ENCODE measurements around the gene CDH15.

CDH15 gene

GRCh38 chr16:89134269-89134668 lies 37.3 kb upstream of the CDH15 start:
- Histone ChIP-seq H3K27ac (ENCODE audit: insufficient read depth, low read length, poor library complexity, severe bottlenecking) (no peak overlapping the region), H3K4me3 (ENCODE audit: insufficient read depth, low read depth, low read length, poor library complexity, severe bottlenecking) (no peak overlapping the region), H3K36me3 (ENCODE audit: control insufficient read depth, insufficient read depth, low read length) (peaks cover 35% of the 10 kb centered on the region), H3K4me1 (ENCODE audit: control insufficient read depth, insufficient read depth, low read length, poor library complexity, severe bottlenecking) (no peaks in the 10 kb centered on the region), H3K27me3 (replicated peaks; ENCODE audit: control insufficient read depth, insufficient read depth, low read length, poor library complexity, severe bottlenecking) (no peaks in the 10 kb centered on the region), H3K9me3 (ENCODE audit: control insufficient read depth, low read length) (no peaks in the 10 kb centered on the region)
- DNase-seq = no peak

DNA sequence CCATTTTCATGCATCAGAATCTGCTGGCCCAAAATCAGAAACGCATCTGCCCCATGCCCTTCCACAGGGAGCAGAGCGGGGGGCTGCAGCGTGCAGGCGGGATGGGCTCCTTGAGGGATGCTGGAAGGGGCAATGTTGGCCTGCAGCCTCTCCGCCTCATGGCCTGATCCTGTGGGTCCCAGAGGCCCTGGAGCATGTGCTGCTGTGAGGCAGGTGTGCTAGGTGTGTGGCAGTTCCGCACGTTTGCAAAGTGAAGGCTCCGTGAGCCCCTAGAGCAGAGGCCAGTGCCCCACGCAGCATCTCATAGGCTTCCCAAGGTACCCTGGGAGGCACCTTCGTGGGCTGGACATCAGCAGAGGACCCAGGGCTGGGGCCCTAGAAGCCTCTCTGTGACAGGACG lies 36.4 kb upstream of the CDH15 start:
- Histone ChIP-seq H3K9me3 (ENCODE audit: control insufficient read depth, low read length) (no peaks in the 10 kb centered on the region), H3K36me3 (ENCODE audit: control insufficient read depth, insufficient read depth, low read length) (peaks cover 39% of the 10 kb centered on the region), H3K27ac (ENCODE audit: insufficient read depth, low read length, poor library complexity, severe bottlenecking) (no peak overlapping the region), H3K27me3 (replicated peaks; ENCODE audit: control insufficient read depth, insufficient read depth, low read length, poor library complexity, severe bottlenecking) (no peaks in the 10 kb centered on the region), H3K4me3 (ENCODE audit: insufficient read depth, low read depth, low read length, poor library complexity, severe bottlenecking) (no peak overlapping the region), H3K4me1 (ENCODE audit: control insufficient read depth, insufficient read depth, low read length, poor library complexity, severe bottlenecking) (no peaks in the 10 kb centered on the region)
- DNase-seq = no peak

- H3K36me3 ChIP-seq (ENCODE audit: control insufficient read depth, insufficient read depth, low read length) = peaks cover 49% of the 10 kb centered on the region
- no peaks in the 10 kb centered on the region for H3K27me3 ChIP-seq (replicated peaks; ENCODE audit: control insufficient read depth, insufficient read depth, low read length, poor library complexity, severe bottlenecking)
- no peaks in the 10 kb centered on the region for H3K9me3 ChIP-seq (ENCODE audit: control insufficient read depth, low read length)
- H3K27ac ChIP-seq (ENCODE audit: insufficient read depth, low read length, poor library complexity, severe bottlenecking) = no peak overlapping the region
- DNase-seq = no peak
- H3K4me1 ChIP-seq (ENCODE audit: control insufficient read depth, insufficient read depth, low read length, poor library complexity, severe bottlenecking) = no peaks in the 10 kb centered on the region
- H3K4me3 ChIP-seq (ENCODE audit: insufficient read depth, low read depth, low read length, poor library complexity, severe bottlenecking) = no peak overlapping the region
Measured at GRCh38 chr16:89135971-89136765, 35.4 kb upstream of the CDH15 start.

DNA sequence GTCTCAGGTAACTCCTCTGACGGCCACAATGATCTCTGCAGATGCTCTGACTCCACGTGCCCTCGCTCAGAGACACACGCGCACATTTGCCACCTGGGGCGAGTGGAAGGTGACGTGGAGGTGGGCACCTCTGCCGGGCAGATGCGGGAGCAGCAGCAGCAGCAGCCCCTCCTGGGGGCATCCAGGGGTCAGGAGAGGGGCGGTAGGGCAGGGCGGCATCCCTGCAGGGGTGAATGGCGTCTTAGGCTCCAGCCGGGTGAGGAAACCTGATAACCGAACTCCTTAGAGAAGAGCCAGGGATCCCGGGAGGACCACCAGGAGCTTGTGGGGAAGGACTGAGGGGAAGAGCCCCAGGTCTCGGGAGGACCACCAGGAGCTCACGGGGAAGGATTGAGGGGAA lies 34.6 kb upstream of the CDH15 start:
- no peaks in the 10 kb centered on the region for H3K9me3 ChIP-seq (ENCODE audit: control insufficient read depth, low read length)
- no peaks in the 10 kb centered on the region for H3K4me1 ChIP-seq (ENCODE audit: control insufficient read depth, insufficient read depth, low read length, poor library complexity, severe bottlenecking)
- no peak overlapping the region for H3K27ac ChIP-seq (ENCODE audit: insufficient read depth, low read length, poor library complexity, severe bottlenecking)
- no peak for DNase-seq
- H3K4me3 ChIP-seq (ENCODE audit: insufficient read depth, low read depth, low read length, poor library complexity, severe bottlenecking) = no peak overlapping the region
- H3K36me3 ChIP-seq (ENCODE audit: control insufficient read depth, insufficient read depth, low read length) = peaks cover 54% of the 10 kb centered on the region
- H3K27me3 ChIP-seq (replicated peaks; ENCODE audit: control insufficient read depth, insufficient read depth, low read length, poor library complexity, severe bottlenecking) = no peaks in the 10 kb centered on the region

DNA sequence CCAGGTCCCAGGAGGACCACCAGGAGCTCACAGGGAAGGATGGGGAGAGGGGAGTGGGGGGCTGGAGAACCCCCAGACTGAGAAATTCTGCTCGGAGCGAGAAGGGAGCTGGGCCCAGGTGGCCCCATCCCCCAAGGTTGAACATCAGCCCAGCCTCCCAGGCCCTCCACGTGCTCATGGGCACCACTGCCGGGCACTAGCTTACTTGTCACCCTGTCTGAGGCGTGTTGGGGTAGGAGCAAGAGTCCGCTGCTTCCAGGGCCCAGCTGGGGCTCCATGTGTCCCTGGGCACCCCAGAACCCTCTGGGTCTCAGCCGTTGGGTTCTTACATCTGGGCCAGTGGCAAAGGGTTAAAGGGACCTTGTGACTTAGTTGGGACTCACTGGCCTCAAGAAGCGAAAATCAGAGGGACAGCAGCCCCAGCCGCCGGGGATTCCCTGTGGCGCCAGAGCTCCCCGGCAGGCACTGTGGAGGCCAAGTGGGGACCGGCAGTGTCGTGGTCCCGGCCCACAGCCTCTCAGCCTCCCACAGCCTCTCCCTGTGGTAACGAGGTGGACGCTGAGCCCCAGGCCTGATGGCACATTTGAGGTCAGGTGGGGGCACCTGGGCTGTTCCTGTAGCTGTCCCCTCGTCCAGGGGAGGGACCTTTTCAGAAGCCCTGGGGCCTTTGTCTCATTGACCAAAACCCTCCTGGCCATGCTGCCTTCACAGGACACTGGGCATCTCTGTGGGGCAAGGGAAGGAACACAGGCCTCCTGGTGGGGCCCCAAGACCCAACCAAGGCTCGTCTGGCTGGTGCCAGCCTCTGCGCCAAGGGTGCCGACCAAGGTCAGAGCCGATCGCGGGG lies 33.7 kb upstream of the CDH15 start:
- Histone ChIP-seq H3K4me1 (ENCODE audit: control insufficient read depth, insufficient read depth, low read length, poor library complexity, severe bottlenecking) (no peaks in the 10 kb centered on the region), H3K4me3 (ENCODE audit: insufficient read depth, low read depth, low read length, poor library complexity, severe bottlenecking) (no peak overlapping the region), H3K27ac (ENCODE audit: insufficient read depth, low read length, poor library complexity, severe bottlenecking) (no peak overlapping the region), H3K27me3 (replicated peaks; ENCODE audit: control insufficient read depth, insufficient read depth, low read length, poor library complexity, severe bottlenecking) (no peaks in the 10 kb centered on the region), H3K36me3 (ENCODE audit: control insufficient read depth, insufficient read depth, low read length) (peaks cover 52% of the 10 kb centered on the region), H3K9me3 (ENCODE audit: control insufficient read depth, low read length) (no peaks in the 10 kb centered on the region)
- no peak for DNase-seq

DNA sequence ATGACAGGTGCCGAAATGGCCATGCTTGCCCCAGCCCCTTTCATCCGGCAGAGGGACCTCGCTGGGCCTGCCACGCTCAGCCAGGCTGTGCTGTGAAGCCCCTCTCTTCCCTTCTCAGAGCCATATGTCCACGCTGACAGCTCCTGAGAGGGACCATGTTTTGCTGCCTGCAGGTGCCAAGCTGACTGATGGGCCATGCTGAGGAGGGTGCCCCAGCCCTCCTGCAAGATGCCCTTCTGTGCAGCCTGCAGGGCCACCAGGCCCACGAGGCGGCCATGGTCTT lies 33.1 kb upstream of the CDH15 start:
- no peak overlapping the region for H3K27ac ChIP-seq (ENCODE audit: insufficient read depth, low read length, poor library complexity, severe bottlenecking)
- no peak for DNase-seq
- H3K27me3 ChIP-seq (replicated peaks; ENCODE audit: control insufficient read depth, insufficient read depth, low read length, poor library complexity, severe bottlenecking) = no peaks in the 10 kb centered on the region
- no peaks in the 10 kb centered on the region for H3K9me3 ChIP-seq (ENCODE audit: control insufficient read depth, low read length)
- H3K4me3 ChIP-seq (ENCODE audit: insufficient read depth, low read depth, low read length, poor library complexity, severe bottlenecking) = no peak overlapping the region
- no peaks in the 10 kb centered on the region for H3K4me1 ChIP-seq (ENCODE audit: control insufficient read depth, insufficient read depth, low read length, poor library complexity, severe bottlenecking)
- peaks cover 46% of the 10 kb centered on the region for H3K36me3 ChIP-seq (ENCODE audit: control insufficient read depth, insufficient read depth, low read length)

GRCh38 chr16:89138843-89139520 lies 32.6 kb upstream of the CDH15 start:
- Histone ChIP-seq H3K9me3 (ENCODE audit: control insufficient read depth, low read length) (no peaks in the 10 kb centered on the region), H3K36me3 (ENCODE audit: control insufficient read depth, insufficient read depth, low read length) (peaks cover 46% of the 10 kb centered on the region), H3K27ac (ENCODE audit: insufficient read depth, low read length, poor library complexity, severe bottlenecking) (no peak overlapping the region), H3K4me3 (ENCODE audit: insufficient read depth, low read depth, low read length, poor library complexity, severe bottlenecking) (no peak overlapping the region), H3K4me1 (ENCODE audit: control insufficient read depth, insufficient read depth, low read length, poor library complexity, severe bottlenecking) (no peaks in the 10 kb centered on the region), H3K27me3 (replicated peaks; ENCODE audit: control insufficient read depth, insufficient read depth, low read length, poor library complexity, severe bottlenecking) (no peaks in the 10 kb centered on the region)
- DNase-seq = no peak

DNA sequence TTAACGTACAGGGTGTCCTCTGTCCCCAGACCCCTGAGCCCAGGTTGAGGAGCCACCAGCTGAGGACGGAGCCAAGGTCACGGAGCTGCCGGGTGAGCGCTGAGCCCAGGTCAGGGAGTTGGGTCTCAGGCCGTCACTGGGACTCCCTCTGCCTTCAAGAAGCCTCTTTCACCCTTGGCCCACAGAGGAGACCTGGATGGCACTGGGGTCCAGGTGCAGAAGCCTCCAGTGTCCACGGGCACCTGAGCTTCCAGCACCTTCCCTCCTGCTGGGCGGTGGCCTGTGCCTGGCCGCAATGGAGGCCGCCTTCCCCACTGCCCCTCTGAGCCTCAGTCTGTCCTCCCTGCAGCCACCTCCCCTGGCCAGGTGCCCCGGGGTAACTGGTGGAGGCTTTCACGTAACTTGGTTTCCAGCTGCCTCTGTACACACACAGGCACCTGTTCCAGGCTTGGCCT lies 31.6 kb upstream of the CDH15 start:
- Histone ChIP-seq H3K9me3 (ENCODE audit: control insufficient read depth, low read length) (no peaks in the 10 kb centered on the region), H3K4me3 (ENCODE audit: insufficient read depth, low read depth, low read length, poor library complexity, severe bottlenecking) (no peak overlapping the region), H3K36me3 (ENCODE audit: control insufficient read depth, insufficient read depth, low read length) (peaks cover 44% of the 10 kb centered on the region), H3K27me3 (replicated peaks; ENCODE audit: control insufficient read depth, insufficient read depth, low read length, poor library complexity, severe bottlenecking) (no peaks in the 10 kb centered on the region), H3K27ac (ENCODE audit: insufficient read depth, low read length, poor library complexity, severe bottlenecking) (no peak overlapping the region), H3K4me1 (ENCODE audit: control insufficient read depth, insufficient read depth, low read length, poor library complexity, severe bottlenecking) (no peaks in the 10 kb centered on the region)
- DNase-seq = no peak

GRCh38 chr16:89140401-89140800 lies 31.1 kb upstream of the CDH15 start:
- Histone ChIP-seq H3K4me3 (ENCODE audit: insufficient read depth, low read depth, low read length, poor library complexity, severe bottlenecking) (no peak overlapping the region), H3K27me3 (replicated peaks; ENCODE audit: control insufficient read depth, insufficient read depth, low read length, poor library complexity, severe bottlenecking) (no peaks in the 10 kb centered on the region), H3K27ac (ENCODE audit: insufficient read depth, low read length, poor library complexity, severe bottlenecking) (no peak overlapping the region), H3K9me3 (ENCODE audit: control insufficient read depth, low read length) (no peaks in the 10 kb centered on the region), H3K4me1 (ENCODE audit: control insufficient read depth, insufficient read depth, low read length, poor library complexity, severe bottlenecking) (no peaks in the 10 kb centered on the region), H3K36me3 (ENCODE audit: control insufficient read depth, insufficient read depth, low read length) (peaks cover 48% of the 10 kb centered on the region)
- no peak for DNase-seq

Data from effector memory CD4-positive, alpha-beta T cell (primary cell).